Adrenal gland (tissue), 5 donors: ENCODE data around the gene ARHGEF7.
A peak's percentile ranks its signal among the peaks of the same experiment; 100 is the strongest.

Source experiments
- CTCF ChIP-seq, 6 experiments: fragments of 450-650 bp in 4 of 6; fragments of 200-600 bp in 2 of 6; sonication (generic) in 1 of 6; IDR thresholded peaks; 1 replicate in 5 of 6; 2 replicates in 1 of 6; pipeline versions ENCODE4 v1.5.1 to v1.8.0; 2016 to 2021; ENCODE audit warnings: antibody characterized with exemption in 6 of 6, mild to moderate bottlenecking in 2 of 6, moderate library complexity in 1 of 6
- POLR2A ChIP-seq, 2 donors: fragments of 450-650 bp; IDR thresholded peaks; one replicate each; pipeline ENCODE4 v1.6.1; 2017; ENCODE audit warnings: antibody characterized with exemption in 2 of 2, mild to moderate bottlenecking in 2 of 2, moderate library complexity in 1 of 2
- donor health status: DM: no; HTN: no; CAD: no.

GRCh38 chr13:111068009-111068350 is 47.1 kb upstream of the ARHGEF7 start:
- TF ChIP-seq CTCF (IDR thresholded peaks at IDR 0.05) (peak in 3 of 6 experiments; percentile 4 to 13 (median 4)), POLR2A (IDR thresholded peaks at IDR 0.05) (no peak)
